ENCODE measurements around the gene KRTAP5-10. TPM values are rescaled to one million over a fixed set of nuclear protein-coding genes. Genes with fewer than 3 reads are reported as not detected.

KRTAP5-10 gene
- total RNA-seq (2021) (not detected in 3 replicates), Bru-seq, nascent RNA (percentile 10 among the genes with signal in this experiment)
- long read RNA-seq, experiment 1: 0 reads
- long read RNA-seq, experiment 2: 0 reads
- long read RNA-seq, experiment 3: 0 reads

- Mint-ChIP-seq H3K9me3 (peaks cover 15% of the 10 kb centered on the region), H3K4me3 (no peak within 1 kb of the TSS), H3K27ac (no peak within 1 kb of the TSS), H3K27me3 (ENCODE audit: low read depth) (peaks cover 12% of the 10 kb centered on the region), H3K4me1 (peaks cover 31% of the 10 kb centered on the region), H3K36me3 (no peaks in the 10 kb centered on the region)
- POLR2A ChIA-PET: interaction anchor here (0.6 to 0.8 kb wide), 2 partner anchors 16 to 626 kb away, joined by 3 to 4 read pairs; no protein-coding TSS in a partner anchor
- no peak for ATAC-seq
- CTCF ChIA-PET: interaction anchor here (6.3 kb wide), 1 partner anchor 15 kb away, joined by 41 read pairs; no protein-coding TSS in a partner anchor
- no peak for DNase-seq (ENCODE audit: low spot score)
- TF ChIP-seq FOXP4 (CRISPR knock-in tag; IDR thresholded peaks at IDR 0.05) (no peak), CTCF (IDR thresholded peaks at IDR 0.05) (no peak), NR2C2 (CRISPR knock-in tag; IDR thresholded peaks at IDR 0.05) (no peak), AFF4 (CRISPR knock-in tag; IDR thresholded peaks at IDR 0.05; ENCODE audit: borderline replicate concordance) (no peak)
These were observed at the start of gene KRTAP5-10 for GRCh38 chr11:71565263-71565662. Gene KRTAP5-10, plus strand, starts transcription at chr11:71565563. Its CDS starts 25 bp downstream, at chr11:71565588.

GRCh38 chr11:71518506-71519471 is 46.6 kb upstream of the KRTAP5-10 start:
- H3K36me3 Mint-ChIP-seq: no peaks in the 10 kb centered on the region
- no peak for TF ChIP-seq ZNF425 (CRISPR knock-in tag; conservative IDR thresholded peaks at IDR 0.05)
- TF ChIP-seq CBFB (CRISPR knock-in tag; IDR thresholded peaks at IDR 0.05; ENCODE audit: low read depth): no peak
- no peak for TF ChIP-seq FOXK1 (CRISPR knock-in tag; IDR thresholded peaks at IDR 0.05)
- no peak for TF ChIP-seq AFF4 (CRISPR knock-in tag; IDR thresholded peaks at IDR 0.05; ENCODE audit: borderline replicate concordance)
- no peak for ATAC-seq
- no peak overlapping the region for H3K4me3 Mint-ChIP-seq
- peaks cover 15% of the 10 kb centered on the region for H3K9me3 Mint-ChIP-seq
- no peak for DNase-seq (ENCODE audit: low spot score)
- POLR2A ChIA-PET: no interaction called here
- CTCF ChIA-PET: interaction anchor here (1.0 to 1.6 kb wide), 2 partner anchors 14 to 61 kb away, joined by 3 to 4 read pairs; no protein-coding TSS in a partner anchor
- H3K27me3 Mint-ChIP-seq (ENCODE audit: low read depth): peaks cover 8% of the 10 kb centered on the region
- H3K27ac Mint-ChIP-seq: no peak overlapping the region
- H3K4me1 Mint-ChIP-seq: no peaks in the 10 kb centered on the region

Measured in WTC11 (cell line).